DMS153 treated with DMSO at 0.1 percent for 48 hours (cell line): ENCODE results near the gene LRCH1.
A peak's percentile ranks its signal among the peaks of the same experiment; 100 is the strongest.
"Not testable (repeated sequence)": the region's sequence is repeated elsewhere in the genome, so short reads cannot be mapped to it uniquely, and the experiment has no call there.

Experiments
- DNase-seq: peaks from one replicate; lab custom pipeline; 2025; ENCODE audit not compliant: unreplicated experiment; lab: John Stamatoyannopoulos, UW

Gene LRCH1

GRCh38 chr13:46747031-46747820, 194.3 kb downstream of the LRCH1 start:
- DNase-seq, result no peak

- DNase-seq, result no peak
Observed at GRCh38 chr13:46748300-46748699, 195.3 kb downstream of the LRCH1 start.

GRCh38 chr13:46749951-46750350, 197.0 kb downstream of the LRCH1 start:
- no peak for DNase-seq

GRCh38 chr13:46751811-46752635, 199.1 kb downstream of the LRCH1 start:
- DNase-seq, result no peak

GRCh38 chr13:46753137-46753536, 200.2 kb downstream of the LRCH1 start:
- peak; percentile 22 for DNase-seq

GRCh38 chr13:46753917-46754316, 200.9 kb downstream of the LRCH1 start:
- DNase-seq, result no peak

- DNase-seq, result no peak
Observed at GRCh38 chr13:46754812-46755211, 201.8 kb downstream of the LRCH1 start.

GRCh38 chr13:46755508-46755907, 202.5 kb downstream of the LRCH1 start:
- DNase-seq, result not testable (repeated sequence)

- DNase-seq, result no peak
Observed at GRCh38 chr13:46756977-46757376, 204.0 kb downstream of the LRCH1 start.

GRCh38 chr13:46757640-46758039, 204.7 kb downstream of the LRCH1 start:
- DNase-seq, result no peak

GRCh38 chr13:46759846-46760245, 206.9 kb downstream of the LRCH1 start:
- DNase-seq, result no peak

- DNase-seq, result no peak
Observed at GRCh38 chr13:46761174-46761573, 208.2 kb downstream of the LRCH1 start.

- DNase-seq, result no peak
Observed at GRCh38 chr13:46761866-46762265, 208.9 kb downstream of the LRCH1 start.

- not testable (repeated sequence) for DNase-seq
Observed at GRCh38 chr13:46769925-46770324, 217.0 kb downstream of the LRCH1 start.

GRCh38 chr13:46771693-46772092, 218.7 kb downstream of the LRCH1 start:
- no peak for DNase-seq

GRCh38 chr13:46773541-46773940, 220.6 kb downstream of the LRCH1 start:
- DNase-seq, result no peak

GRCh38 chr13:46775385-46776107, 222.6 kb downstream of the LRCH1 start:
- no peak for DNase-seq

- no peak for DNase-seq
Observed at GRCh38 chr13:46778095-46778494, 225.1 kb downstream of the LRCH1 start.

- DNase-seq, result no peak
Observed at GRCh38 chr13:46778890-46779289, 225.9 kb downstream of the LRCH1 start.

- no peak for DNase-seq
Observed at GRCh38 chr13:46782066-46782465, 229.1 kb downstream of the LRCH1 start.

- no peak for DNase-seq
Observed at GRCh38 chr13:46782691-46783090, 229.7 kb downstream of the LRCH1 start.

GRCh38 chr13:46783504-46783903, 230.5 kb downstream of the LRCH1 start:
- DNase-seq, result no peak
